A549 (cell line): Measurements from ENCODE around the gene RHBDD3.

Experiments used
- BCL3 ChIP-seq: fragments of >200 bp; sonication (Bioruptor Twin); formaldehyde crosslinking; IDR thresholded peaks from 3 replicates; pipeline ENCODE4 v1.6.1; 2016
- CEBPB ChIP-seq, 2 experiments: fragments of >200 bp in 1 of 2; sonication (Bioruptor Twin) in 1 of 2; formaldehyde crosslinking in 1 of 2; IDR thresholded peaks; 2 replicates each; pipeline ENCODE4 v1.6.1; 2012 to 2016
- HEYL ChIP-seq: fragments of 250-450 bp; sonication (Bioruptor Pico); IDR thresholded peaks from 2 replicates; pipeline ENCODE4 v1.8.0; 2021; ENCODE audit warnings: mild to moderate bottlenecking, moderate library complexity
- HMGXB4 ChIP-seq: fragments of 250-450 bp; sonication (Bioruptor Pico); IDR thresholded peaks from 2 replicates; pipeline ENCODE4 v1.5.0; 2021; ENCODE audit warnings: mild to moderate bottlenecking, moderate library complexity, borderline replicate concordance
- HOXA7 ChIP-seq: fragments of 250-450 bp; sonication (Bioruptor Pico); IDR thresholded peaks from 2 replicates; pipeline ENCODE4 v1.5.0; 2020; ENCODE audit warnings: mild to moderate bottlenecking, moderate library complexity
- POLR2A ChIP-seq: IDR thresholded peaks from 2 replicates; pipeline ENCODE4 v1.6.1; 2012; ENCODE audit warnings: mild to moderate bottlenecking, low read length
- REST ChIP-seq: fragments of 200-600 bp; sonication (generic); IDR thresholded peaks from 2 replicates; pipeline ENCODE4 v1.6.1; 2016; ENCODE audit warnings: antibody characterized with exemption, mild to moderate bottlenecking, moderate library complexity
- RFX5 ChIP-seq: fragments of 450-650 bp; IDR thresholded peaks from 2 replicates; pipeline ENCODE4 v1.7.1; 2014; ENCODE audit warnings: antibody characterized with exemption, mild to moderate bottlenecking, moderate library complexity
- SMC3 ChIP-seq: fragments of >200 bp; sonication (Bioruptor Twin); formaldehyde crosslinking; IDR thresholded peaks from 3 replicates; pipeline ENCODE4 v1.6.1; 2018; ENCODE audit warnings: inconsistent platforms
- TF ChIP-seq, protein P1 (sequence below): fragments of >200 bp; sonication (Bioruptor Twin); formaldehyde crosslinking; IDR thresholded peaks from 3 replicates; pipeline ENCODE4 v1.5.1; 2016
- TF ChIP-seq, protein P2 (sequence below): IDR thresholded peaks from 2 replicates; pipeline ENCODE4 v1.6.1; 2012

GRCh38 chr22:29269731-29270474, 2.1 kb upstream of the RHBDD3 start:
- TF ChIP-seq POLR2A = no peak
- TF ChIP-seq, protein P1, sequence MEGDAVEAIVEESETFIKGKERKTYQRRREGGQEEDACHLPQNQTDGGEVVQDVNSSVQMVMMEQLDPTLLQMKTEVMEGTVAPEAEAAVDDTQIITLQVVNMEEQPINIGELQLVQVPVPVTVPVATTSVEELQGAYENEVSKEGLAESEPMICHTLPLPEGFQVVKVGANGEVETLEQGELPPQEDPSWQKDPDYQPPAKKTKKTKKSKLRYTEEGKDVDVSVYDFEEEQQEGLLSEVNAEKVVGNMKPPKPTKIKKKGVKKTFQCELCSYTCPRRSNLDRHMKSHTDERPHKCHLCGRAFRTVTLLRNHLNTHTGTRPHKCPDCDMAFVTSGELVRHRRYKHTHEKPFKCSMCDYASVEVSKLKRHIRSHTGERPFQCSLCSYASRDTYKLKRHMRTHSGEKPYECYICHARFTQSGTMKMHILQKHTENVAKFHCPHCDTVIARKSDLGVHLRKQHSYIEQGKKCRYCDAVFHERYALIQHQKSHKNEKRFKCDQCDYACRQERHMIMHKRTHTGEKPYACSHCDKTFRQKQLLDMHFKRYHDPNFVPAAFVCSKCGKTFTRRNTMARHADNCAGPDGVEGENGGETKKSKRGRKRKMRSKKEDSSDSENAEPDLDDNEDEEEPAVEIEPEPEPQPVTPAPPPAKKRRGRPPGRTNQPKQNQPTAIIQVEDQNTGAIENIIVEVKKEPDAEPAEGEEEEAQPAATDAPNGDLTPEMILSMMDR = no peak
- no peak for TF ChIP-seq BCL3
- no peak for TF ChIP-seq RFX5
- TF ChIP-seq SMC3 = no peak
- TF ChIP-seq HEYL = no peak
- TF ChIP-seq HOXA7 (CRISPR knock-in tag) = no peak
- TF ChIP-seq REST = no peak
- TF ChIP-seq HMGXB4 (CRISPR knock-in tag) = no peak
- no peak for TF ChIP-seq CEBPB (IDR thresholded peaks at IDR 0.05)
- TF ChIP-seq, protein P2, sequence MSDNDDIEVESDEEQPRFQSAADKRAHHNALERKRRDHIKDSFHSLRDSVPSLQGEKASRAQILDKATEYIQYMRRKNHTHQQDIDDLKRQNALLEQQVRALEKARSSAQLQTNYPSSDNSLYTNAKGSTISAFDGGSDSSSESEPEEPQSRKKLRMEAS = no peak
